ENCODE measurements around the gene ZBTB17. TPM values are rescaled to one million over a fixed set of nuclear protein-coding genes. Genes with fewer than 3 reads are reported as not detected.

Gene ZBTB17
- total and polyA plus RNA-seq, 2 of the 8 experiments (the other 6 are each of a cell fraction or from before 2014, with no cell fraction given): 24.7 to 36.2 TPM

GRCh38 chr1:16018308-16018707 lies 42.4 kb upstream of the ZBTB17 start (continued):
- TF ChIP-seq CTBP2 (IDR thresholded peaks at IDR 0.05; ENCODE audit: borderline replicate concordance, insufficient read depth, insufficient read length, low read length) (no peak), BRCA1 (IDR thresholded peaks at IDR 0.05; ENCODE audit: low read depth, low read length) (no peak), ZNF274 (IDR thresholded peaks at IDR 0.05; ENCODE audit: borderline replicate concordance, extremely low read depth, low read length) (no peak), POU5F1 (IDR thresholded peaks at IDR 0.05; ENCODE audit: low read depth, low read length) (no peak), USF2 (IDR thresholded peaks at IDR 0.05; ENCODE audit: low read length) (no peak), TCF12 (IDR thresholded peaks at IDR 0.05; ENCODE audit: low read depth, low read length) (no peak), TBP (IDR thresholded peaks at IDR 0.05; ENCODE audit: low read depth, low read length) (no peak), RBBP5 (IDR thresholded peaks at IDR 0.05; ENCODE audit: borderline replicate concordance, low read depth, low read length) (no peak)

Measured in H1 (cell line).